H1 (cell line): Measurements from ENCODE around the gene RPS21. TPM values are rescaled to one million over a fixed set of nuclear protein-coding genes. Genes with fewer than 3 reads are reported as not detected.
A peak's percentile ranks its signal among the peaks of the same experiment; 100 is the strongest.

Source experiments
- CTCF ChIA-PET: fragments of 300-600 bp; sonication (Branson Sonifier 250); formaldehyde crosslinking; loops from one replicate; lab custom pipeline; 2021; ENCODE audit not compliant: partially characterized antibody; lab: Charles Lee
- POLR2A ChIA-PET: fragments of 300-600 bp; sonication (Branson Sonifier 250); formaldehyde crosslinking; loops from one replicate; lab custom pipeline; 2021; ENCODE audit warnings: inconsistent platforms; ENCODE audit not compliant: partially characterized antibody; lab: Charles Lee
- DNase-seq, 2 experiments: peaks; one replicate each; pipeline versions ENCODE4 v3.0.0 to v3.0.0-alpha.2; 2010 to 2022; ENCODE audit warnings: low spot score in 2 of 2, low read depth in 1 of 2, mixed read lengths in 1 of 2
- FAIRE-seq: peaks from 2 replicates; lab custom pipeline; 2011; peaks lifted over from hg19 to GRCh38; lab: Jason Lieb, UNC
- H2AFZ ChIP-seq: 2 replicates; pipeline ENCODE4 v1.8.1; 2012; ENCODE audit warnings: low read length, inconsistent platforms
- H2AK5ac ChIP-seq: 2 replicates; pipeline ENCODE4 v1.6.1; 2013; ENCODE audit warnings: low read depth, low read length
- H2BK120ac ChIP-seq: replicated peaks from 2 replicates; pipeline ENCODE3; 2013; ENCODE audit warnings: low read depth, low read length, inconsistent platforms
- H2BK12ac ChIP-seq: 2 replicates; pipeline ENCODE4 v1.6.1; 2013; ENCODE audit warnings: low read depth, low read length
- H2BK15ac ChIP-seq: 2 replicates; pipeline ENCODE4 v1.6.1; 2013; ENCODE audit warnings: low read length
- H2BK20ac ChIP-seq: 2 replicates; pipeline ENCODE4 v1.6.1; 2013; ENCODE audit warnings: low read length
- H2BK5ac ChIP-seq: 2 replicates; pipeline ENCODE4 v1.6.1; 2013; ENCODE audit warnings: low read depth, low read length
- H3K14ac ChIP-seq: 2 replicates; pipeline ENCODE4 v1.6.1; 2013; ENCODE audit warnings: inconsistent platforms; ENCODE audit not compliant: insufficient read length
- H3K18ac ChIP-seq: 2 replicates; pipeline ENCODE4 v1.6.1; 2013; ENCODE audit warnings: low read length; ENCODE audit errors: extremely low read depth
- H3K23ac ChIP-seq: 2 replicates; pipeline ENCODE4 v1.6.1; 2013; ENCODE audit warnings: inconsistent platforms; ENCODE audit not compliant: insufficient read length
- H3K23me2 ChIP-seq: 2 replicates; pipeline ENCODE4 v1.6.1; 2013; ENCODE audit warnings: low read depth, low read length
- H3K27ac ChIP-seq: 2 replicates; pipeline ENCODE4 v1.6.1; 2011; ENCODE audit warnings: low read depth, low read length, inconsistent platforms
- H3K27me3 ChIP-seq, 4 experiments: replicated peaks in 1 of 4; 1 replicate in 1 of 4; 2 replicates in 3 of 4; pipeline versions ENCODE4 v1.6.1 to v1.8.1; 2011 to 2013; ENCODE audit warnings: low read length in 3 of 4, mild to moderate bottlenecking in 3 of 4, inconsistent platforms in 2 of 4, mixed read lengths in 2 of 4, moderate library complexity in 1 of 4; ENCODE audit not compliant: control insufficient read depth in 3 of 4, insufficient read depth in 3 of 4; ENCODE audit errors: extremely low read depth in 1 of 4
- H3K36me3 ChIP-seq, 4 experiments: 2 replicates each; pipeline versions ENCODE4 v1.6.1 to v1.8.1; 2011 to 2013; ENCODE audit warnings: mild to moderate bottlenecking in 4 of 4, low read length in 3 of 4, moderate library complexity in 2 of 4, control low read depth in 1 of 4, inconsistent platforms in 1 of 4; ENCODE audit not compliant: insufficient read depth in 4 of 4, control insufficient read depth in 2 of 4
- H3K4ac ChIP-seq: replicated peaks from 2 replicates; pipeline ENCODE3; 2013; ENCODE audit warnings: low read length, low read depth, mixed read lengths, inconsistent platforms; ENCODE audit not compliant: insufficient read length
- H3K4me1 ChIP-seq, 4 experiments: replicated peaks in 1 of 4; 1 replicate in 1 of 4; 2 replicates in 3 of 4; pipeline versions ENCODE4 v1.6.1 to v1.8.1; 2011 to 2013; ENCODE audit warnings: low read length in 3 of 4, inconsistent platforms in 2 of 4, mixed read lengths in 1 of 4; ENCODE audit not compliant: insufficient read depth in 4 of 4, control insufficient read depth in 3 of 4
- H3K4me2 ChIP-seq, 2 experiments: 2 replicates each; pipeline versions ENCODE4 v1.6.1 to v1.8.1; 2011 to 2013; ENCODE audit warnings: low read depth in 2 of 2, low read length in 2 of 2, control low read depth in 1 of 2, inconsistent platforms in 1 of 2, mild to moderate bottlenecking in 1 of 2; ENCODE audit not compliant: insufficient read depth in 1 of 2
- H3K4me3 ChIP-seq, 4 experiments: fragments of 200-600, 300-600 bp in 1 of 4; sonication (generic), shearing (Covaris generic), sonication (Bioruptor Twin) in 1 of 4; 2 replicates each; pipeline versions ENCODE4 v1.5.1 to v1.8.1; 2011 to 2016; ENCODE audit warnings: low read length in 4 of 4, low read depth in 3 of 4, control low read depth in 2 of 4, inconsistent platforms in 2 of 4, mild to moderate bottlenecking in 2 of 4, mixed read lengths in 1 of 4, moderate library complexity in 1 of 4; ENCODE audit not compliant: insufficient read depth in 2 of 4; ENCODE audit errors: extremely low read depth in 1 of 4
- H3K56ac ChIP-seq: replicated peaks from 2 replicates; pipeline ENCODE3; 2013; ENCODE audit warnings: low read depth, mild to moderate bottlenecking, mixed read lengths, low read length, inconsistent platforms; ENCODE audit not compliant: insufficient read length
- H3K79me1 ChIP-seq: 2 replicates; pipeline ENCODE4 v1.6.1; 2013; ENCODE audit warnings: low read depth, low read length, control low read depth
- H3K79me2 ChIP-seq, 2 experiments: 2 replicates each; pipeline versions ENCODE4 v1.6.1 to v1.8.1; 2012 to 2013; ENCODE audit warnings: low read length in 2 of 2, mild to moderate bottlenecking in 2 of 2, inconsistent platforms in 1 of 2; ENCODE audit not compliant: insufficient read depth in 2 of 2, control insufficient read depth in 1 of 2
- H3K9ac ChIP-seq, 4 experiments: replicated peaks in 1 of 4; 1 replicate in 1 of 4; 2 replicates in 3 of 4; pipeline versions ENCODE4 v1.6.1 to v1.8.1; 2011 to 2013; ENCODE audit warnings: low read depth in 3 of 4, low read length in 3 of 4, control low read depth in 2 of 4, mild to moderate bottlenecking in 2 of 4, moderate library complexity in 2 of 4, inconsistent platforms in 1 of 4; ENCODE audit errors: extremely low read depth in 1 of 4
- H3K9me3 ChIP-seq, 2 experiments: 2 replicates each; pipeline versions ENCODE4 v1.6.1 to v1.8.1; 2012 to 2013; ENCODE audit warnings: mild to moderate bottlenecking in 2 of 2, moderate library complexity in 2 of 2, control low read depth in 1 of 2, inconsistent platforms in 1 of 2, low read depth in 1 of 2, low read length in 1 of 2, mixed read lengths in 1 of 2; ENCODE audit not compliant: insufficient read depth in 2 of 2
- H4K20me1 ChIP-seq, 2 experiments: replicated peaks in 1 of 2; 2 replicates each; pipeline versions ENCODE3 to v1.8.1; 2011 to 2013; ENCODE audit warnings: inconsistent platforms in 2 of 2, low read length in 2 of 2, mild to moderate bottlenecking in 1 of 2; ENCODE audit not compliant: insufficient read depth in 2 of 2, control insufficient read depth in 1 of 2
- H4K5ac ChIP-seq: 2 replicates; pipeline ENCODE4 v1.6.1; 2013; ENCODE audit warnings: low read length, low read depth, mixed read lengths, inconsistent platforms; ENCODE audit not compliant: insufficient read length
- H4K8ac ChIP-seq: 2 replicates; pipeline ENCODE4 v1.8.0; 2013; ENCODE audit warnings: mild to moderate bottlenecking, moderate library complexity, low read length, inconsistent platforms; ENCODE audit not compliant: insufficient read depth; ENCODE audit errors: extremely low read depth
- H4K91ac ChIP-seq: replicated peaks from 2 replicates; pipeline ENCODE3; 2013; ENCODE audit warnings: low read length, mixed read lengths, inconsistent platforms; ENCODE audit not compliant: insufficient read length
- JUN ChIP-seq: IDR thresholded peaks from 2 replicates; pipeline ENCODE4 v1.6.1; 2011; ENCODE audit warnings: low read depth, mild to moderate bottlenecking, improper control_type of control experiment, low read length
- POU5F1 ChIP-seq: IDR thresholded peaks from 2 replicates; pipeline ENCODE4 v1.6.1; 2011; ENCODE audit warnings: low read depth, mild to moderate bottlenecking, low read length, moderate library complexity
- SAP30 ChIP-seq: fragments of 300-600 bp; sonication (generic); IDR thresholded peaks from 2 replicates; pipeline ENCODE4 v1.7.1; 2012; ENCODE audit warnings: low read length, moderate library complexity, mild to moderate bottlenecking, inconsistent platforms; ENCODE audit not compliant: insufficient read depth, insufficient replicate concordance
- SIX5 ChIP-seq: IDR thresholded peaks from 2 replicates; pipeline ENCODE4 v1.6.1; 2011; ENCODE audit warnings: mild to moderate bottlenecking, low read depth, low read length
- USF2 ChIP-seq: IDR thresholded peaks from 2 replicates; pipeline ENCODE4 v1.6.1; 2011; ENCODE audit warnings: low read length, improper control_type of control experiment
- YY1 ChIP-seq: IDR thresholded peaks from 2 replicates; pipeline ENCODE4 v1.6.1; 2011; ENCODE audit warnings: low read depth, mild to moderate bottlenecking, low read length
- ZNF274 ChIP-seq: IDR thresholded peaks from 2 replicates; pipeline ENCODE4 v1.7.0; 2012; ENCODE audit warnings: low read length, borderline replicate concordance; ENCODE audit errors: extremely low read depth
- WGBS, 2 experiments: shearing (Covaris generic) in 1 of 2; methylation state at CpG; one replicate each; pipeline versions ENCODE4 v1.1.6 to v1.1.7; 2013 to 2015; ENCODE audit warnings: low lambda C conversion rate in 2 of 2, mixed read lengths in 2 of 2, inconsistent platforms in 1 of 2, low coverage in 1 of 2, missing lambda C conversion rate in 1 of 2; ENCODE audit not compliant: insufficient replicate concordance in 2 of 2, insufficient coverage in 1 of 2, insufficient read length in 1 of 2; ENCODE audit errors: extremely low coverage in 1 of 2, missing lambda C conversion rate in 1 of 2; 5-methylcytosine and 5-hydroxymethylcytosine counted together
- polyA plus RNA-seq, 7 experiments: library from polyadenylated mRNA; depleted of rRNA in 3 of 7; stranded (reverse) in 5 of 7; unstranded in 2 of 7; fragments of >200 nt in 5 of 7; fragments of 200-250 nt in 2 of 7; gene quantifications; 1 replicate in 5 of 7; 2 replicates in 1 of 7; 4 replicates in 1 of 7; pipeline versions ENCODE4 v1.2.1 to v1.2.3, GENCODE V29; 2011 to 2013; ENCODE audit warnings: missing spikeins in 2 of 7, mixed read lengths in 2 of 7
- total RNA-seq: library from RNA; stranded (reverse); fragmentation: NEBNext Ultra II Directional; extraction: Animal tissue kit (Norgen Biotek cat#: 25700); gene quantifications from 2 replicates; pipeline ENCODE4 v1.2.1, GENCODE V29; 2021

RPS21 gene
- total and polyA plus RNA-seq, 2 of the 8 experiments (the other 6 are each of a cell fraction or from before 2014, with no cell fraction given): 1,787 to 7,219 TPM

GRCh38 chr20:62421716-62421990, 34.8 kb downstream of the RPS21 start:
- H3K79me1 ChIP-seq: no peaks in the 10 kb centered on the region
- H2BK20ac ChIP-seq: no peak overlapping the region
- H3K18ac ChIP-seq: no peak overlapping the region
- H2BK5ac ChIP-seq: peak overlapping the region; percentile 3; the same call in 1 of the 2 replicates
- no peak overlapping the region; the same call in 1 of the 2 replicates for H2BK12ac ChIP-seq
- peaks cover 0 to 18% (median 5%) of the 10 kb centered on the region in 4 experiments; a peak in 6 of 7 replicates for H3K4me1 ChIP-seq
- H3K23ac ChIP-seq: no peak overlapping the region
- H4K5ac ChIP-seq: no peak overlapping the region
- no peaks in the 10 kb centered on the region for H3K27me3 ChIP-seq
- no peaks in the 10 kb centered on the region for H3K79me2 ChIP-seq
- 80% methylated on average over 6 of the region's 6 CpGs; no CpG with 5 or more reads in 1 of the 2 experiments for WGBS, 2 experiments
- H3K56ac ChIP-seq: no peak overlapping the region
- H3K27ac ChIP-seq: no peak overlapping the region
- TF ChIP-seq SAP30: no peak
- TF ChIP-seq SIX5: no peak
- TF ChIP-seq YY1: no peak
- no peak for TF ChIP-seq JUN
- TF ChIP-seq ZNF274: no peak
- no peak for TF ChIP-seq POU5F1
- no peak for TF ChIP-seq USF2
- TF ChIP-seq, all 59 proteins: peak for 0
- Histone ChIP-seq H2AFZ (no peak overlapping the region), H2BK15ac (peak overlapping the region; percentile 76; the same call in 1 of the 2 replicates), H2AK5ac (peak overlapping the region; percentile 84), H4K8ac (no peak overlapping the region), H3K14ac (no peak overlapping the region), H4K20me1 (peaks cover 0 to 8% of the 10 kb centered on the region in 2 experiments), H3K36me3 (no peaks in the 10 kb centered on the region; a peak in 1 of 8 replicates), H3K9me3 (no peaks in the 10 kb centered on the region), H3K23me2 (no peaks in the 10 kb centered on the region), H2BK120ac (no peak overlapping the region), H3K4me3 (no peak overlapping the region), H3K4ac (no peak overlapping the region), H3K9ac (no peak overlapping the region), H4K91ac (peak overlapping the region; percentile 97), H3K4me2 (no peak overlapping the region)
- FAIRE-seq: no peak
- POLR2A ChIA-PET: interaction anchor here (0.7 kb wide), 1 partner anchor 16 kb away, joined by 3 read pairs; no protein-coding TSS in a partner anchor
- CTCF ChIA-PET: interaction anchor here (0.9 to 10.8 kb wide), 2 partner anchors 9 to 21 kb away, joined by 3 to 104 read pairs; no protein-coding TSS in a partner anchor
- DNase-seq: no peak
